ENCODE results near the gene BYSL.
A peak's percentile ranks its signal among the peaks of the same experiment; 100 is the strongest.

BYSL gene

DNA sequence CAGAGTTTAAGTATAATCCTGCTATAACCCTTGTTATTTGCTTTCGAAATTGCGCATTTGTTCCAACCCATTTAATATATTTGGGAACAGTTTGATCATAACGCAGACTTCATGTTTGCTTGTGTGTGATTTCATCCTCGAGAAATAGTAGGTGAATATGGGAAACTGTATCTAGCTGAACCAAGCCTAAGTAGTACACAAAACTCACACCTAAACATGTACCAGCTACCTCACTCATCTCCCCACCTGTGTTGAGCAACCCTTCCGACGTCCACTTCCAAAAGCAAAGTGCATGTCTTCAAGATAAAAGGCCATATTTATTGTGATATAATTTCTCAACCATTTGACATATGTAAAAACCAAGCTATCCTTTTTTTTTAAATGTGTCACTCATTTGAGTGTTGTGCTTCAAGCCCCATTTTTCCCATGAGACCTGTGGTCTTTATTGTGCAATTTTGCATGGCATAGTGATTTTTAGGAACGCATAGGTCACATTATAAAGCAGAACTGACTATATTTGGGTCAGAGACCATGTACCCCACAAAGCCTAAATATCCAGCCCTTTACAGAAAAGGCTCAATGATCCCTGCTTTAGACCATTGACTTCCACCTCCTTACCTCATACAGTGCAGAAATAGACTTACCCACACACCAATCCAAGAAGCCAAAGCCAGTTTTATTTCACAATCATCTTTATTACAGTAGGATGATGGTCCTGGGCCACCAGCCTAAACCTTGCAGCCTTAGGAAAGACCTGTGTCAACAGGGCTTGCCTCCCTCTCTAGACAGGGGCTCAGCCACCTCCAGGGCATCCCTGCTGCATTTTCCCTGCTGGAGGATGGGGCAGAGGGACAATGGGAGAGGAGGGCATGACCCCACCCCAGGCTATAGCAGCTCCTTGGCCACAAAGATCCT is 13.2 kb downstream of the BYSL start:
- H3K9ac ChIP-seq (ENCODE audit: low read depth, low read length) = no peak overlapping the region
- H3K36me3 ChIP-seq (ENCODE audit: insufficient read depth, low read length) = peaks cover 29% of the 10 kb centered on the region
- H3K4me1 ChIP-seq (ENCODE audit: insufficient read depth, low read length) = peaks cover 7% of the 10 kb centered on the region; the same call in 1 of the 2 replicates
- H3K9me3 ChIP-seq (ENCODE audit: control insufficient read depth, insufficient read depth, low read length) = no peaks in the 10 kb centered on the region

DNA sequence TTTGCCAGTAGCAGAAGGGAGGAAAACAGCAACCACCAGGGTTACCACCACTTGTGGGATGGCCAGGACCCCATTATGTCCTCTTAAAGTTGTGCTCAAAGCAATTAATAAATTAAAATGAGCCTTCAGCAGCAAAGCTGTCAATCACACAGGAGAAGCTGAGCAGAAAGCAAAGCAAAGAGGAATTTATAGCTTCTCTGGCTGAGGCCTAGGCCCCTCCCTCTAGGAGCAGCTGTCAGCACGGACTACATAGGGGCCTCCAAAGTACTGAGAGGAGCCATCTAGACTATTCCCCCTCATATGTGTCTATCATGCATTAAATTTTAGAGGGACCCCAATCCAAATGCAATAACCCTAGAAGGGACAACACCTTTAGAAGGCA is 13.9 kb downstream of the BYSL start:
- no peak overlapping the region for H3K9ac ChIP-seq (ENCODE audit: low read depth, low read length)
- H3K36me3 ChIP-seq (ENCODE audit: insufficient read depth, low read length) = peaks cover 26% of the 10 kb centered on the region
- H3K4me1 ChIP-seq (ENCODE audit: insufficient read depth, low read length) = peaks cover 14% of the 10 kb centered on the region
- no peaks in the 10 kb centered on the region for H3K9me3 ChIP-seq (ENCODE audit: control insufficient read depth, insufficient read depth, low read length)

DNA sequence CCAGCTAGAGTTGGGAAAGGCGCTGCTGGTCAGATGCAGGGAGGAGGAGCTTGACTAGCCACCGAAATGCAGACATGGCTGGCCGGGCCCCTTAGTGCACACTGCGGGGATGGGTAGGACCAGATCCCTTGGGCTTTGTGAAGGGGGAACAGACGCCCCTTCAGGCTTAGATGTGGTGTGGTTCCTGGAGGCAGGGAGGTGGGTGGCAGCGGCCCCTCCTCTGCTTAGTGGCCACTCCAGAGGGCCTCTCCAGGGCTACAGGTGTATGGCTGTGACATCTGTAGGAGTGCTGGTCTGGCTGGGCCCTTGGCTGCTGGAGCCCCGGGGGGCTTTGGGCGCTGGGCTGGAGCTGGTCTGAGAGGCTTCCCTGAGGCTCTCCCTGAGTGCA is 14.4 kb downstream of the BYSL start:
- H3K4me1 ChIP-seq (ENCODE audit: insufficient read depth, low read length) = peaks cover 14% of the 10 kb centered on the region
- H3K9me3 ChIP-seq (ENCODE audit: control insufficient read depth, insufficient read depth, low read length) = no peaks in the 10 kb centered on the region
- H3K36me3 ChIP-seq (ENCODE audit: insufficient read depth, low read length) = peaks cover 21% of the 10 kb centered on the region
- H3K9ac ChIP-seq (ENCODE audit: low read depth, low read length) = no peak overlapping the region

DNA sequence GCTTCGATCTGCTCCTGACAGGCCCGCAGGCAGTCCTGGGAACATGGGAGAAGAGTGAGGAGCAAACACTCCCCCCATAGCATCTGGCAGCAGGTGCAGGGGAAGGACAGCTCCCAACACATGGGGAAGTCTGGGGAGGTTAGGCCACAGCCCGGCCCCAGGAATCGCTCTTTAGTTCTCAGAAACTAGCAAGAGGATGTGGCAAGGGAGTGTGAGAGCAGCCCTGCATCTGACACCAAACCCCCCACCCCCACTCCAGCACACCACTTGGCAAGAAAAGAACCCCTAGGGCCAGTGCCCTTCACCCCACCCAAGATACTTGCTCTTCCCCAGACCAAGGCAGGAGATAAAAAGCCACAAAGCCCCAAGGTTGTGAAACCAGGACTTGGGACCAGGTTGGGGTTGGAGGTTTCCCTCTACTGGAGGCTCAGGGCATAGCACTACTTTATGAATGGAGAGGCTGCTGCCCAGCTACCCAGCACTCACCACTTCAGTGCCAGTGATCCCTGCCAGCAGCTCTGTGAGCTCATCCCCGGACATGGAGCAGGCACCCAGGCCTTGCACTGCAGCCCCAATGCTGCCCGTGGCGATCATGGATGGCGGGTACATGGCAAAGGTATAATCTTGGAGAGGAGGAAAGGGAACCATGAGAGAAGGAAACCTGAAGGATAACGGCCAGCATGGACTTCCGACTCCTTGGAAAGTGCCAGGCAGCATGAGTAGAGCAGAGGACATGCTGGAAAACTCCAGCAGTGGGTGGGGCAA is 15.0 kb downstream of the BYSL start:
- Histone ChIP-seq H3K9ac (ENCODE audit: low read depth, low read length) (no peak overlapping the region), H3K36me3 (ENCODE audit: insufficient read depth, low read length) (peaks cover 20% of the 10 kb centered on the region), H3K9me3 (ENCODE audit: control insufficient read depth, insufficient read depth, low read length) (no peaks in the 10 kb centered on the region), H3K4me1 (ENCODE audit: insufficient read depth, low read length) (peaks cover 14% of the 10 kb centered on the region)

DNA sequence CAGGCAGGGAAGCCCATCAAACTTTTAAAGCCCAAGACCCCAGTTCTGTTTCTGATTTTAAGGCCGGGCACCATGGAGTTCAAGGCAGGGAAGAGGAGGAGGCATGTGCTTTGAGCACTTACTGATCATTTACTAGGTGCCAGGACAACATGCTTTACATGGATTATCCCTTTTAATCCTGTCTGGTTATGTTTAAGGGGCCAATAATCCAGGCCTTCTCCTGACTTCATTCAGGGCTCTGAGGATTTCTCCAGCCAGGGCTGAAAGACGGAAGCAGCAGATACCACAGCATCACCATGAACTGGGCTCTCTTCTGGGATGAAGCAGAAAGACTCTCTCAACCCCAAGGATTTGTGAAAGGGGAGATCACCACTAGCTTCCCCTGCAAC is 16.2 kb downstream of the BYSL start:
- Histone ChIP-seq H3K9ac (ENCODE audit: low read depth, low read length) (no peak overlapping the region), H3K36me3 (ENCODE audit: insufficient read depth, low read length) (peaks cover 14% of the 10 kb centered on the region), H3K4me1 (ENCODE audit: insufficient read depth, low read length) (peaks cover 14% of the 10 kb centered on the region), H3K9me3 (ENCODE audit: control insufficient read depth, insufficient read depth, low read length) (no peaks in the 10 kb centered on the region)

DNA sequence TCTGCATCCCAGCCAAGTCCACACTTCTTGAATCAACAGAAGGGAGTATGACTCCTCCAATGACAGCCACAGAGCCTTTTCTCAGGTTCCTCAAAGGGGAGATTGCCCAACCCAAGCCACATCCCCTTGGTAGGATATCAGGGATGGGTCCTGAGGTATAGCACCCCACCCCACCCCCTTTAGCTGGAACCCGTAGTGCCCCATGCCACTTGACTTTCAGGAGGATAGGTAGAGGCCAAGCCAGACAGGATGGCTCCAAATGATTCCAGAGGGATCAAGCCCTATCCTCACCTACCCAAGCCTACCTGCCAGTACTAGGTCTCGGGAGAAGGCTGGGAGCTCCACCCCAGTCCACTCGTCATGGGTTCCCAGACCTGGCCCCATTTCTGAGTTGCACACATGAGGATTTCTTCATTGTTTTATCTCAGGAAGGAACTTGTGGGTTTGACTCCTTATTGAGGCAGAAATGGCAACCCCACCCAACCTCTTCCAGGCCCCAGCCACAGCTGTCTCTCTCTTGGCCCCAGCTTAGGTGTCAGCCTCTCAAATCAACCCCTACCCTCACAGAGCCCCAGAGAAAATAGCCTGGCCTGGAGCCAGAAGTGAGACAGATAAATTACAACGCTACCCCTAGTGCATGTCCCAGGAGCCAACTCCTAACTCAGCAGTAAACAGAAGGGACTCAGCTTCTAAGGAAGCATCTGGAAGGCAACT is 16.7 kb downstream of the BYSL start:
- H3K9ac ChIP-seq (ENCODE audit: low read depth, low read length) = no peak overlapping the region
- H3K9me3 ChIP-seq (ENCODE audit: control insufficient read depth, insufficient read depth, low read length) = no peaks in the 10 kb centered on the region
- H3K4me1 ChIP-seq (ENCODE audit: insufficient read depth, low read length) = peaks cover 14% of the 10 kb centered on the region
- peaks cover 8% of the 10 kb centered on the region for H3K36me3 ChIP-seq (ENCODE audit: insufficient read depth, low read length)

DNA sequence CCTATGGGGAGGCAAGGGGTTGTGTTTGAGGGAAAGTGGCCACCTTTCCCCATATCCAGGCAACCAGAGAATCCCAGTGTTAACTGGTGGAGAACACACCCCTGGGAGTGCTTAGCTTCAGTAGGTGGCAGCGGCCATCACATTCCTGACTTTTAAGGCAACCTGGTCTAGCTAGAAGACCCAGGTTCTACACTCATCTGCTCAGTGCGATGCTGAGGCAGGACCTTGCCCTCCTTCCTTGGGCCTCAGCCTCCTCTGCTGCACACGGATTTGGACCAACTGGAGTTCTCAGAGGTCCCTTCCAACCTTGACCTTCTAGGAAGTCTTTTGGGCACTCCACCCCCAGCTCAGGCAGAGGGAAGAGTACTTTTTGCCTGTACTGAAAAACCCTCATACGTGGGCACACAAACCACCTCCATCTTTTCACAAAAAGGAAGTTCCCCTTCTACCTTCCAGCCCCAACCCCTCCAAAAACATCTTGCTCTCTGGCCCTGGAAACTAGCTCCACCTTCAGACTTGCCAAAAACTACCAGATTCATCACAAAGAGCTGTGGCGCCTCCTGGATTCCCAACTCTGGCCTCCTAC is 17.4 kb downstream of the BYSL start:
- H3K4me1 ChIP-seq (ENCODE audit: insufficient read depth, low read length) = peaks cover 14% of the 10 kb centered on the region
- no peak overlapping the region for H3K9ac ChIP-seq (ENCODE audit: low read depth, low read length)
- peaks cover 7% of the 10 kb centered on the region; the same call in 1 of the 2 replicates for H3K36me3 ChIP-seq (ENCODE audit: insufficient read depth, low read length)

DNA sequence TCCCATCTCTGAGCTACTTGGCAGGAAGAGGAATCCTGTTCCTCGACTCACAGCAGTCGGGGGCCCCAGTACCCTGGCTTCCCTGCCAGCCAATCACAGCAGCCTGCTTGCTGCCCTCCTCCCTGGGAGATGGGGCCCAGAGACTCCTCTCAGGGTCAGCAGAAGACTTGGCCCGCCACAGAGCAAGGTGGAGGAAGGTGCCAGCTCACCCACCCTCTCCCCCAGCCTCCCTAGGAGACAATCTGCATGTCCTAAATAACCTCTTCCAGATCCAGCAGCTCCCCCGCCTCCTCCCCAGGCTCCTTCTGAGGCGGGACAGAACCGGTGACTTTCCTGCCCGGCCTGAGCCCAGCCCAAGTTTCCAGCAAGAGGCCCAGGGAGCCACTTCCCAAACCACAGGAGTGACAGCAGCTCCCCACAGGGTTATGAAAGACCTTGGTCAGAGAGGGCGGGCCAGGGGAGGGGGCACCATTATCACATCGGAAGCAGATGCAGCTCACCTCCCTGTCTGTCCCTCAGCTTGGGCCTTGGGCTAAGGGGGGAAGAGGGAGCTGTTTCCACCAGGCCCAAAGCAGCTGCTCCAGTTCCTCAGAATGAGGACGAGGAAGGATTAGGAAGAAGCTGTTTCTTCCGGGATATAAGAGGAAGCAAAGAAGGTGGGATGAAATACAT is 18.0 kb downstream of the BYSL start:
- Histone ChIP-seq H3K9me3 (ENCODE audit: control insufficient read depth, insufficient read depth, low read length) (no peaks in the 10 kb centered on the region), H3K4me1 (ENCODE audit: insufficient read depth, low read length) (peaks cover 14% of the 10 kb centered on the region), H3K36me3 (ENCODE audit: insufficient read depth, low read length) (peaks cover 4% of the 10 kb centered on the region; the same call in 1 of the 2 replicates), H3K9ac (ENCODE audit: low read depth, low read length) (no peak overlapping the region; the same call in 1 of the 2 replicates)

More for the DNA sequence above, 17.4 kb downstream of the BYSL start:
- no peaks in the 10 kb centered on the region for H3K9me3 ChIP-seq (ENCODE audit: control insufficient read depth, insufficient read depth, low read length)

DNA sequence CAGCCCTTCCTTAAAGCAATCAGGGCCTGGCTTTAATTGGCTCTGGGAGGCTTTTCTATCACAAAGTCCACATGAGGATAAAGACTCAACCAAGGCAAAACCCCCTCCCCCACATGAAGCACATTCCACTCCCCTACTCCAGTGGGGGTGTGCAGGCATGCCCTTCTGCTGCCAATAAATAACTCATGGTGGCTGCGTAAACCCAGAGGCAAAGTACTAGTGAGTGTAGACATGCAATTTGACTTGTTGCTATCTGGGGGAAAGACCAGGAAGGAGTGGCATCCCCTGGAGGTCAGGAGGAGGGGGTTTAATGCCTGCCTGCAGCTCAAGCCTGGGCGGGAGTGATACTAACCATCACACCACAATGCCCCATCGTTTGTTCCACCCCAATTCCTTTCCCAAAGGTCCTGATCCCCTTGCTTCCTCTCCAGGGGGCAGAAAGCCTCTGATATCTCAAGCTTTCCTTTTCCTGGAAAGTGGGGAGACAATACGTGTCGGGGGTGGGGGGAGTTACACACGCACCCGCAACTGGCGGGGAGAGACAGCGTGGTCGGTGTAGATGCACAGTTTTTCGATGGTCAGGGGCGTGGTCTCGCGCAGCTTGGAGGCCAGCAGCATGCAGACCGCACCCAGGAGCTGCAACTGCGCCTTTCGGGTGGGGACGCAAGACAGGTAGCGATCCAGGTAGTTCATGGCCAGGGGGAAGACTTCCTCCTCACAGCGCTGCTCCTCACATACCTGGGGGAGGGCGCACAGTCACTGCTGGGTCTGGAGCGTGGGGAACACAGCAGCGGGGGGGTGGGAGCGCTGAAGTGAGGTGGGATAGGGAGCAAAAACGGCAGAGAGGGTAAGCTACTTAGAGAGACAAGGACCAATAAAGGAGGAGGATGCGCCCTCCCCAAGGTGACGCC is 18.8 kb downstream of the BYSL start:
- Histone ChIP-seq H3K36me3 (ENCODE audit: insufficient read depth, low read length) (no peaks in the 10 kb centered on the region), H3K4me1 (ENCODE audit: insufficient read depth, low read length) (peaks cover 14% of the 10 kb centered on the region)

DNA sequence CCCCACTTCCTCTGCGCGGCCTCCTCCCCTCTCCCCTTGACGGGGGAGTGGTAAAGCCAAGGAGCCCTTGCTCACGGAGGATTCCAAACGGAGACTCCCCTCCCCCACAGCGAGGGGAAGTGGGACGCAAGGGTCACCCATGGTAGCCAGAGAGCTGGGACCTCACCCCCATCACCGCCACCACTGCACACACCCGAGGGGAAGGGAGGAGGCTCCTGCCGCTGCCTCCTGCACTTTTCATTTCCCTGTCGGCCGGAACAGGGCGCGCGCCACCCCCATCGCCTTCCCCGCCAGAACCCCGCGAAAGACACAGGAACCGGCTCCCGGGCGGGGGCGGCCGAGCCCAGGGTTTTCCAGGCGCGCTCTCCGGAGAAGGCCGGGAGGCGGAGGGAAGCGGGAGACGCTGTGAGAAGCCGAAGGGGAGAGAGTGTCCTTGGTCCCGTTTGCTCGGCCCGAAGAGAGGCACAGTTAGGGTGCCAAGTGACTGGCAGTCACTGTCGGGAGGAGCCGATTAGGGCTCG is 19.5 kb downstream of the BYSL start:
- H3K4me1 ChIP-seq (ENCODE audit: insufficient read depth, low read length) = peaks cover 14% of the 10 kb centered on the region
- H3K9ac ChIP-seq (ENCODE audit: low read depth, low read length) = peak overlapping the region; percentile 72
- H3K9me3 ChIP-seq (ENCODE audit: control insufficient read depth, insufficient read depth, low read length) = no peaks in the 10 kb centered on the region
- H3K36me3 ChIP-seq (ENCODE audit: insufficient read depth, low read length) = no peaks in the 10 kb centered on the region

More for the DNA sequence above, 18.8 kb downstream of the BYSL start:
- H3K9ac ChIP-seq (ENCODE audit: low read depth, low read length) = peak overlapping the region; percentile 72
- no peaks in the 10 kb centered on the region for H3K9me3 ChIP-seq (ENCODE audit: control insufficient read depth, insufficient read depth, low read length)

DNA sequence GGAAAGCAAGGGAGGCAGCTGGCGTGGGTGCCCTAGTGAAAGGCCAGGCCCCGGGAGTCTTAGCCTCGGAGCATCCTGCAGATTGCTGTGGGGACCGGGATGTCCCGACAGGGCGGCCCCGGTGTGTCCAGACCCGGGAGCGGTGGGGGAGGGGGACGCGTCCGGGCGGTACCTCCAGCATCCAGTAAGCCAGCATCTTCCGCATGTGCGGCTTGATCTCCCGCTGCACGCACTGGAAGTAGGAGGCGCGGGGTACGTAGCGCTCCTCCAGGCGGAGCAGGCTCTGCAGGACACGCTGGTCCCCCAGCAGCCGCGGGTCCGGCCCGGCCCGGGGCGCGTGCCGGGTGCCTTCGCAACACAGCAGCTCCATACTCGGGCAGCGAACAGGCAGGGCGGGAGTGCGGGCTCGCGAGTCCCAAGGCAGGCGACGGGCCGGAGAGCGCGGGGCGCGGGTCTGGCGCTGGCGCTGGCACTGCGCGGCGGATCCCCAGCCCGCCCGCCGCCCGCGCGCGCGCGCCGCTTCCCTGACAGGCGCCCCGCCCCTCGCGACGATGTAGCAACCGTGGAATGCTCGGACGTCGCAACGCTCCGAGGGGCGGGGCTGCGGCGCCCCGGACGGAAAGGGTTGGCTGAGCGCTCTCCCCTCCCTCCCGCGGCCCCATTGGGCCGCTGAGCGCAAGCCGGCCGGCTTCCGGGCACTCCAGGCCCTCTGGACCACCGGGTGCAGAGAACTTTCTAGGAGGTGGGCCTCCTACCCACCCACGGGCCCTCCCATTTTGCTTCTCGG is 20.2 kb downstream of the BYSL start, which contains the start of gene CCND3:
Gene CCND3 (minus strand): TSS at position 529 of the 787 bp plus-strand sequence. CDS start 159 bp downstream, at position 370.
- peak within 1 kb of the TSS; percentile 72 for H3K9ac ChIP-seq (ENCODE audit: low read depth, low read length)

More for the DNA sequence above, 20.2 kb downstream of the BYSL start, which contains the start of gene CCND3:
- no peaks in the 10 kb centered on the region for H3K36me3 ChIP-seq (ENCODE audit: insufficient read depth, low read length)
- H3K9me3 ChIP-seq (ENCODE audit: control insufficient read depth, insufficient read depth, low read length) = no peaks in the 10 kb centered on the region
- peaks cover 14% of the 10 kb centered on the region for H3K4me1 ChIP-seq (ENCODE audit: insufficient read depth, low read length)

Measured in ES-I3 (cell line).